ENCODE results near the gene ATP6V1F.

ATP6V1F gene

GRCh38 chr7:128835790-128836641 is 26.6 kb upstream of the ATP6V1F start:
- no peak for DNase-seq (ENCODE audit: low read depth)
- no peak overlapping the region for H3K4me3 ChIP-seq (ENCODE audit: low read depth, low read length)
- no peak for TF ChIP-seq CTCF (IDR thresholded peaks at IDR 0.05; ENCODE audit: control insufficient read depth, extremely low read depth, insufficient read depth)

- DNase-seq (ENCODE audit: low read depth), result no peak
- no peak overlapping the region for H3K4me3 ChIP-seq (ENCODE audit: low read depth, low read length)
- TF ChIP-seq CTCF (IDR thresholded peaks at IDR 0.05; ENCODE audit: control insufficient read depth, extremely low read depth, insufficient read depth), result no peak
Observed at GRCh38 chr7:128836729-128837348, 25.8 kb upstream of the ATP6V1F start.

- TF ChIP-seq CTCF (IDR thresholded peaks at IDR 0.05; ENCODE audit: control insufficient read depth, extremely low read depth, insufficient read depth), result no peak
- H3K4me3 ChIP-seq (ENCODE audit: low read depth, low read length), result no peak overlapping the region
- DNase-seq (ENCODE audit: low read depth), result no peak
Observed at GRCh38 chr7:128837521-128837921, 25.1 kb upstream of the ATP6V1F start.

- no peak for DNase-seq (ENCODE audit: low read depth)
- H3K4me3 ChIP-seq (ENCODE audit: low read depth, low read length), result no peak overlapping the region
- TF ChIP-seq CTCF (IDR thresholded peaks at IDR 0.05; ENCODE audit: control insufficient read depth, extremely low read depth, insufficient read depth), result no peak
Observed at GRCh38 chr7:128838109-128838779, 24.4 kb upstream of the ATP6V1F start.

GRCh38 chr7:128838981-128839731 is 23.5 kb upstream of the ATP6V1F start:
- no peak for TF ChIP-seq CTCF (IDR thresholded peaks at IDR 0.05; ENCODE audit: control insufficient read depth, extremely low read depth, insufficient read depth)
- no peak for DNase-seq (ENCODE audit: low read depth)
- H3K4me3 ChIP-seq (ENCODE audit: low read depth, low read length), result no peak overlapping the region

- no peak overlapping the region for H3K4me3 ChIP-seq (ENCODE audit: low read depth, low read length)
- no peak for TF ChIP-seq CTCF (IDR thresholded peaks at IDR 0.05; ENCODE audit: control insufficient read depth, extremely low read depth, insufficient read depth)
- DNase-seq (ENCODE audit: low read depth), result no peak
Observed at GRCh38 chr7:128839751-128840177, 22.9 kb upstream of the ATP6V1F start.

Measured in LNCaP clone FGC (cell line).